ENCODE measurements around the gene CHRNB1.
"Not testable (repeated sequence)": the region's sequence is repeated elsewhere in the genome, so short reads cannot be mapped to it uniquely, and the experiment has no call there.

The CHRNB1 gene

GRCh38 chr17:7468804-7469389, 24.0 kb downstream of the CHRNB1 start:
- DNase-seq: no peak

GRCh38 chr17:7469843-7470242, 25.0 kb downstream of the CHRNB1 start:
- DNase-seq: not testable (repeated sequence)

- DNase-seq: not testable (repeated sequence)
These were observed 25.7 kb downstream of the CHRNB1 start for GRCh38 chr17:7470457-7470973.

- DNase-seq: no peak
These were observed 26.9 kb downstream of the CHRNB1 start for GRCh38 chr17:7471729-7472128.

GRCh38 chr17:7474767-7475166, 29.9 kb downstream of the CHRNB1 start:
- DNase-seq: not testable (repeated sequence)

- DNase-seq: no peak
These were observed 31.0 kb downstream of the CHRNB1 start for GRCh38 chr17:7475764-7476422.

GRCh38 chr17:7476494-7476893, 31.6 kb downstream of the CHRNB1 start:
- DNase-seq: no peak

- DNase-seq: no peak
These were observed 32.1 kb downstream of the CHRNB1 start for GRCh38 chr17:7476951-7477350.

- peak; percentile 37 for DNase-seq
These were observed 32.8 kb downstream of the CHRNB1 start for GRCh38 chr17:7477392-7478275.

- DNase-seq: peak; percentile 68
These were observed 33.7 kb downstream of the CHRNB1 start for GRCh38 chr17:7478276-7479212.

GRCh38 chr17:7479213-7480088, 34.6 kb downstream of the CHRNB1 start, which contains the start of gene ZBTB4:
Gene ZBTB4, minus strand, starts transcription at chr17:7479631. Its CDS starts 12,830 bp downstream, at chr17:7466801.
- DNase-seq: peak; percentile 59

GRCh38 chr17:7480089-7480384, 35.2 kb downstream of the CHRNB1 start:
- DNase-seq: no peak

GRCh38 chr17:7481275-7481674, 36.4 kb downstream of the CHRNB1 start, which contains the start of gene SLC35G6:
Gene SLC35G6, plus strand, starts transcription at chr17:7481446. Its CDS starts 71 bp downstream, at chr17:7481517.
- DNase-seq: not testable (repeated sequence)

GRCh38 chr17:7481842-7482741, 37.2 kb downstream of the CHRNB1 start:
- DNase-seq: not testable (repeated sequence)

GRCh38 chr17:7482742-7483088, 37.9 kb downstream of the CHRNB1 start:
- DNase-seq: not testable (repeated sequence)

GRCh38 chr17:7483255-7484066, 38.6 kb downstream of the CHRNB1 start:
- DNase-seq: peak; percentile 93

- peak; percentile 97 for DNase-seq
These were observed 39.4 kb downstream of the CHRNB1 start, which contains the start of gene POLR2A for GRCh38 chr17:7484067-7484918. Gene POLR2A, plus strand, starts transcription at chr17:7484366.

GRCh38 chr17:7484919-7485377, 40.1 kb downstream of the CHRNB1 start:
- no peak for DNase-seq

Measured in activated CD4-positive, alpha-beta T cell treated with anti-CD3 and anti-CD28 coated beads for 48 hours (primary cell).